GM13977 (cell line): ENCODE results near the gene KDM1B.

Experiments
- DNase-seq: peaks from one replicate; pipeline ENCODE4 v3.0.0; 2012; ENCODE audit warnings: low spot score
- CTCF ChIP-seq: IDR thresholded peaks from 2 replicates; pipeline ENCODE4 v1.5.1; 2012; ENCODE audit warnings: mild to moderate bottlenecking, control low read depth; ENCODE audit not compliant: insufficient read depth; ENCODE audit errors: extremely low read depth, missing control alignments
- in situ Hi-C: fragments of 300-500 bp; cut with MboI; formaldehyde crosslinking; loops from one replicate; pipeline ENCODE4 v1.12.0; 2022; ENCODE audit warnings: low sequenced_read_pairs, low pct_unique_long_range_greater_than_20kb, mixed read lengths, inconsistent platforms; ENCODE audit not compliant: unreplicated experiment

KDM1B gene

DNA sequence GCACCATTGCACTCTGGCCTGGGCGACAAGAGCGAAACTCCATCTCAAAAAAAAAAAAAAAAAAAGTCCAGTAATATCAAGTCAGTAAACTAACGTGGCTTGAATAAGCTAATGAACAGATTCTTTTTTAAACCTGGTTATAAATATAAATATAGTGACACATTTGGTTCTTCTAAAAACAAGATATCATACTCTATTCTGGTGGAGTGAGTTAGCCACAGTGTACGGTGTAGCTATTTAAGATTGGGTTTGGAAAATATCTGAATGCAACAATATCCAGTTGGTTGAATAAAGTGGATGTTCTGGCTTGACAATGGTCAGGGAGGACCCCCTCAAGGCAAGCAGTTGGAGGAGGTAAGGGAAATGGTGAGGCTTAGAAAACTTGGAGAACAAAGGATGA, 115.0 kb downstream of the KDM1B start:
- TF ChIP-seq CTCF: no peak
- DNase-seq: no peak
- in situ Hi-C loops: no loop called here
